Hair follicular keratinocyte (primary cell): ENCODE results near the gene OR7G3. TPM values are rescaled to one million over a fixed set of nuclear protein-coding genes. Genes with fewer than 3 reads are reported as not detected.

ENCODE experiments used
- total RNA-seq: library from RNA; depleted of rRNA; stranded (reverse); fragments of >200 nt; gene quantifications from 2 replicates; pipeline ENCODE4 v1.2.3, GENCODE V29; 2015

OR7G3 gene
- not detected in 2 replicates for total RNA-seq

DNA sequence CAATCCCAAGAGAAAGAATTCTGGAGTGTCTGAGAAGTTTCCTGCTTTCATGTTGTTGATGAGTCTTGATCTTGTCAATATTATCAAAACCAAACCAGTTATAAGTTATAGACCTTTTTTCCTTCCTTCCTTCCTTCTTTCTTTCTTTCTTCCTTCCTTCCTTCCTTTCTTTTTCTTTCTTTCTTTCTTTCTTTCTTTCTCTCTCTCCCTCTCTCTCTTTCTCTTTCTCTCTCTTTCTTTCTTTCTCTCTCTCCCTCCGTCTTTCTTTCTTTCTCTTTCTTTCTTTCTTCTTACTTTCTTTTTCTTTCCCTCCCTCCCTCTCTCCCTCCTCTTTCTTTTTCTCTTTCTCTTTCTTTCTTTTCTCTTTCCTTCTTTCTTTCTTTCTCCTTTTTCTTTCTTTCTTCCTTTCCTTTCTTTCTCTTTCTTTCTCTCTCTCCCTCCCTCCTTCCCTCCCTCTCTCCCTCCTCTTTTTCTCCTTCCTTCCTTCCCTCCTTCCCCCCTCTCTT, at the start of gene OR7G3:
Gene OR7G3, minus strand, starts transcription at position 51 of the 506 bp plus-strand sequence. Its CDS starts 0 bp downstream, at position 51.

GRCh38 chr19:9140159-9140874, 13.6 kb upstream of the OR7G3 start, which contains the start of gene ZNF317:
TSS of gene ZNF317 (plus strand) at chr19:9140397. CDS start at chr19:9156017, 15,620 bp downstream.

DNA sequence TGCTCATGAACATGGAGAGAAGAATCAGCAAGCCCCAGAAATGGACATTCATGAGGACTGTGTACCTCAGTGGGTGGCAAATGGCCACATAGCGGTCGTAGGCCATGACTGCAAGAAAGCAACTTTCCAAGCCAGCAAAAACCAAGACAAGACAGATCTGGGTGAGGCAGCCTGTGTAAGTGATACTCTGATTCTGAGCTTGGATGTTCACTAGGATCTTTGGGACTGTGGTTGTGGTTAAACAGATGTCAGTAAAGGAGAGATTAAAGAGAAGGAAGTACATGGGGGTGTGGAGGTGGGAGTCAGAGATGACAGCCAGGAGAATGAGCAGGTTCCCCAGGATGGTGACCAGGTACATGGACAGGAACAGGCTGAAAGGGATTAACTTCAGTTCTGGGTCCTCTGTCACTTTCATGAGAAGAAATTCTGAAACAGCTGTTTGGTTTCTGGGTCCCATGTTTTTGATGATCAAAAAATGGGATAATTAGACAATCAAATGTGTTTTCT, 11.4 kb downstream of the OR7G3 start, which contains the start of gene OR7G1:
Gene OR7G1, minus strand, starts transcription at position 457 of the 507 bp plus-strand sequence. Its CDS starts 0 bp downstream, at position 457.

GRCh38 chr19:9107375-9107774, 19.4 kb downstream of the OR7G3 start, which contains the start of gene OR7G2:
TSS of gene OR7G2 (minus strand) at chr19:9107475. CDS start at chr19:9103243, 4,232 bp downstream.

GRCh38 chr19:9086761-9087160, 40.0 kb downstream of the OR7G3 start, which contains the start of gene OR1M1:
TSS of gene OR1M1 (plus strand) at chr19:9087061. CDS start at chr19:9093245, 6,184 bp downstream.

Other genes with a start within 250 kb of the OR7G3 start
- gene MUC16, start 116.5 kb downstream of the OR7G3 start, total RNA-seq: not detected in 2 replicates
- not detected in 2 replicates for gene OR1M1, start 39.9 kb downstream of the OR7G3 start, total RNA-seq
- gene OR7G2, start 19.5 kb downstream of the OR7G3 start, total RNA-seq: not detected in 2 replicates
- gene OR7G1, start 11.2 kb downstream of the OR7G3 start, total RNA-seq: not detected in 2 replicates
- gene ZNF317, start 13.4 kb upstream of the OR7G3 start, total RNA-seq: 12.8 and 15.0 TPM in 2 replicates
- under 0.01 TPM in 1 of 2 replicates, not detected in the other for gene OR7D2, start 52.0 kb upstream of the OR7G3 start, total RNA-seq
- not detected in 2 replicates for gene OR7D4, start 92.6 kb upstream of the OR7G3 start, total RNA-seq
- not detected in 2 replicates for gene OR7E24, start 124.0 kb upstream of the OR7G3 start, total RNA-seq
- gene ZNF699, start 182.9 kb upstream of the OR7G3 start, total RNA-seq: 10.9 and 19.1 TPM in 2 replicates
- 4.9 and 5.2 TPM in 2 replicates for gene ZNF559, start 197.2 kb upstream of the OR7G3 start, total RNA-seq
- 0.08 and 0.39 TPM in 2 replicates for gene ZNF177, start 236.1 kb upstream of the OR7G3 start, total RNA-seq